Measurements from ENCODE around the gene TYK2.

TYK2 gene

GRCh38 chr19:10332965-10333757 lies 47.2 kb downstream of the TYK2 start, which contains the start of gene RAVER1:
TSS of gene RAVER1 (minus strand) at chr19:10333529. CDS start at chr19:10333507, 22 bp downstream.
- DNase-seq = peak; percentile 98

- DNase-seq = no peak
These were observed 48.0 kb downstream of the TYK2 start for GRCh38 chr19:10332158-10332964.

- DNase-seq = no peak
These were observed 50.8 kb downstream of the TYK2 start for GRCh38 chr19:10329555-10329954.

GRCh38 chr19:10328558-10329429 lies 51.6 kb downstream of the TYK2 start:
- no peak for DNase-seq

GRCh38 chr19:10327793-10328192 lies 52.6 kb downstream of the TYK2 start:
- no peak for DNase-seq

- no peak for DNase-seq
These were observed 54.6 kb downstream of the TYK2 start for GRCh38 chr19:10325732-10326131.

GRCh38 chr19:10321874-10322835 lies 58.2 kb downstream of the TYK2 start:
- no peak for DNase-seq

GRCh38 chr19:10321417-10321797 lies 59.0 kb downstream of the TYK2 start:
- DNase-seq = no peak

- DNase-seq = no peak
These were observed 59.6 kb downstream of the TYK2 start for GRCh38 chr19:10320602-10321416.

GRCh38 chr19:10318807-10319682 lies 61.3 kb downstream of the TYK2 start:
- no peak for DNase-seq

- no peak for DNase-seq
These were observed 62.4 kb downstream of the TYK2 start for GRCh38 chr19:10317857-10318462.

GRCh38 chr19:10317045-10317856 lies 63.1 kb downstream of the TYK2 start:
- DNase-seq = no peak

- no peak for DNase-seq
These were observed 63.9 kb downstream of the TYK2 start for GRCh38 chr19:10316229-10317044.

- DNase-seq = peak; percentile 87
These were observed 64.8 kb downstream of the TYK2 start, which contains the start of gene FDX2 for GRCh38 chr19:10315335-10316214. TSS of gene FDX2 (minus strand) at chr19:10316015. CDS start at chr19:10315996, 19 bp downstream.

- DNase-seq = no peak
These were observed 70.9 kb downstream of the TYK2 start, which contains the start of gene ZGLP1 for GRCh38 chr19:10309423-10309822. TSS of gene ZGLP1 (minus strand) at chr19:10309815.

GRCh38 chr19:10306327-10306726 lies 74.0 kb downstream of the TYK2 start:
- DNase-seq = no peak

All from NK-92 treated with Interleukin-12 subunit alpha and Interleukin-12 subunit beta, amount 100 ng/mL, for 24 hours (cell line).